GM23338 (cell line): ENCODE measurements around the gene BTBD19. TPM values are rescaled to one million over a fixed set of nuclear protein-coding genes. Genes with fewer than 3 reads are reported as not detected.

Experiments
- ATAC-seq: fragments of 200-7000 bp; cut with Tn5 transposase; 3 replicates; pipeline ENCODE4 v1.9.1; 2020
- DNase-seq: peaks from one replicate; pipeline ENCODE4 v3.0.0-alpha.2; 2015; ENCODE audit warnings: low spot score
- H2AFZ ChIP-seq: fragments of 200-600 bp; sonication (generic); 2 replicates; pipeline ENCODE4 v1.8.0; 2016; ENCODE audit warnings: antibody characterized with exemption, mild to moderate bottlenecking, moderate library complexity
- H3F3A ChIP-seq: fragments of 200-600 bp; sonication (generic); replicated peaks from 2 replicates; pipeline ENCODE4 v1.8.0; 2017; ENCODE audit warnings: antibody characterized with exemption, mixed run types, low read depth
- H3K27ac ChIP-seq: fragments of 200-600 bp; sonication (generic); 2 replicates; pipeline ENCODE4 v1.6.1; 2016; ENCODE audit warnings: low read depth
- H3K27me3 ChIP-seq: fragments of 200-600 bp; sonication (generic); 2 replicates; pipeline ENCODE4 v1.8.0; 2016; ENCODE audit warnings: mild to moderate bottlenecking, mixed run types, moderate library complexity; ENCODE audit not compliant: insufficient read depth
- H3K36me3 ChIP-seq: fragments of 200-600 bp; sonication (generic); 2 replicates; pipeline ENCODE4 v1.8.0; 2016; ENCODE audit warnings: mild to moderate bottlenecking; ENCODE audit not compliant: insufficient read depth
- H3K4me1 ChIP-seq: fragments of 200-600 bp; sonication (generic); 2 replicates; pipeline ENCODE4 v1.8.0; 2016; ENCODE audit warnings: mild to moderate bottlenecking, moderate library complexity; ENCODE audit not compliant: insufficient read depth
- H3K4me2 ChIP-seq: fragments of 200-600 bp; sonication (generic); 2 replicates; pipeline ENCODE4 v1.7.1; 2017; ENCODE audit warnings: mixed run types
- H3K4me3 ChIP-seq: fragments of 200-600 bp; sonication (generic); 2 replicates; pipeline ENCODE4 v1.6.1; 2016; ENCODE audit warnings: mixed run types
- H3K79me2 ChIP-seq: fragments of 200-600 bp; sonication (generic); replicated peaks from 2 replicates; pipeline ENCODE4 v1.8.0; 2017; ENCODE audit warnings: mild to moderate bottlenecking; ENCODE audit not compliant: insufficient read depth
- H3K9me2 ChIP-seq: fragments of 200-600 bp; sonication (generic); 2 replicates; pipeline ENCODE4 v1.8.0; 2017; ENCODE audit not compliant: insufficient read depth
- H4K20me1 ChIP-seq: fragments of 200-600 bp; sonication (generic); replicated peaks from 2 replicates; pipeline ENCODE4 v1.8.0; 2017; ENCODE audit warnings: mild to moderate bottlenecking; ENCODE audit not compliant: insufficient read depth
- H3K27ac Mint-ChIP-seq: 2 replicates; pipeline ENCODE4 v1.8.0; 2020; ENCODE audit warnings: inconsistent platforms, mild to moderate bottlenecking, moderate library complexity, mixed read lengths
- H3K27me3 Mint-ChIP-seq: 3 replicates; pipeline ENCODE4 v1.8.0; 2022; ENCODE audit warnings: low read depth, mild to moderate bottlenecking, moderate library complexity, mixed read lengths, inconsistent platforms; ENCODE audit not compliant: insufficient read depth, poor library complexity
- H3K36me3 Mint-ChIP-seq: 3 replicates; pipeline ENCODE4 v1.8.0; 2021; ENCODE audit warnings: low read depth, mild to moderate bottlenecking, inconsistent platforms, moderate library complexity, mixed read lengths
- H3K4me1 Mint-ChIP-seq: 3 replicates; pipeline ENCODE4 v1.8.0; 2020; ENCODE audit warnings: mild to moderate bottlenecking, inconsistent platforms, mixed read lengths
- H3K4me3 Mint-ChIP-seq: 3 replicates; pipeline ENCODE4 v1.8.0; 2021; ENCODE audit warnings: moderate library complexity, mild to moderate bottlenecking, inconsistent platforms, mixed read lengths
- H3K9me3 Mint-ChIP-seq: 3 replicates; pipeline ENCODE4 v1.8.0; 2020; ENCODE audit warnings: moderate library complexity, mild to moderate bottlenecking, inconsistent platforms, mixed read lengths
- CREB1 ChIP-seq: fragments of 250-450 bp; sonication (Bioruptor Pico); IDR thresholded peaks from 2 replicates; pipeline ENCODE4 v1.5.0; 2020; ENCODE audit warnings: low read depth, mild to moderate bottlenecking, moderate library complexity
- EZH2 ChIP-seq: fragments of 200-600 bp; sonication (generic); IDR thresholded peaks from one replicate; pipeline ENCODE4 v1.8.0; 2017; ENCODE audit warnings: antibody characterized with exemption, mild to moderate bottlenecking, low read depth; ENCODE audit not compliant: unreplicated experiment
- EZH2phosphoT487 ChIP-seq: fragments of 200-600 bp; sonication (generic); IDR thresholded peaks from one replicate; pipeline ENCODE4 v1.8.1; 2018; ENCODE audit warnings: antibody characterized with exemption; ENCODE audit not compliant: unreplicated experiment
- JUNB ChIP-seq: IDR thresholded peaks from one replicate; pipeline ENCODE4 v1.6.1; 2016; ENCODE audit warnings: antibody characterized with exemption; ENCODE audit not compliant: unreplicated experiment
- NANOG ChIP-seq: IDR thresholded peaks from 2 replicates; pipeline ENCODE4 v1.6.1; 2016; ENCODE audit warnings: antibody characterized with exemption, borderline replicate concordance
- POLR2AphosphoS5 ChIP-seq: IDR thresholded peaks from 2 replicates; pipeline ENCODE4 v1.6.1; 2016; ENCODE audit warnings: antibody characterized with exemption, low read depth
- STAT1 ChIP-seq: IDR thresholded peaks from one replicate; pipeline ENCODE4 v1.6.1; 2016; ENCODE audit warnings: antibody characterized with exemption; ENCODE audit not compliant: unreplicated experiment
- ZNF114 ChIP-seq: fragments of 250-450 bp; sonication (Bioruptor Pico); IDR thresholded peaks from 2 replicates; pipeline ENCODE4 v1.5.0; 2020; ENCODE audit warnings: mild to moderate bottlenecking, moderate library complexity
- ZNF331 ChIP-seq: fragments of 250-450 bp; sonication (Bioruptor Pico); IDR thresholded peaks from 2 replicates; pipeline ENCODE4 v1.5.0; 2020; ENCODE audit warnings: low read depth, mild to moderate bottlenecking, moderate library complexity
- polyA plus RNA-seq: library from polyadenylated mRNA; unstranded; fragments of >200 nt; fragmentation: Nextera tagmentation; extraction: Ambion mirVana; gene quantifications from 2 replicates; pipeline ENCODE4 v1.2.1, GENCODE V29; 2016
- total RNA-seq: library from RNA; depleted of rRNA; stranded (reverse); fragments of >200 nt; shearing (Covaris generic); gene quantifications from 2 replicates; pipeline ENCODE4 v1.2.3, GENCODE V29; 2014
- TF ChIP-seq, protein P1 (sequence below): IDR thresholded peaks from one replicate; pipeline ENCODE4 v1.6.1; 2018; ENCODE audit warnings: antibody characterized with exemption; ENCODE audit not compliant: unreplicated experiment
- TF ChIP-seq, protein P2 (sequence below): IDR thresholded peaks from 2 replicates; pipeline ENCODE4 v1.6.1; 2016; ENCODE audit warnings: antibody characterized with exemption
- TF ChIP-seq, protein P3 (sequence below): fragments of 250-450 bp; sonication (Bioruptor Pico); IDR thresholded peaks from 2 replicates; pipeline ENCODE4 v1.5.0; 2020; ENCODE audit warnings: mild to moderate bottlenecking, moderate library complexity
- TF ChIP-seq, protein P4 (sequence below), 2 experiments: fragments of 200-600 bp in 1 of 2; sonication (generic) in 1 of 2; conservative IDR thresholded peaks; 2 replicates each; pipeline versions ENCODE4 v1.5.1 to v1.6.1; 2016 to 2017; ENCODE audit warnings: antibody characterized with exemption in 2 of 2, low read depth in 2 of 2, mild to moderate bottlenecking in 2 of 2, moderate library complexity in 1 of 2

The BTBD19 gene
- total and polyA plus RNA-seq, 2 experiments from 2014 or later, result 0.37 to 0.66 TPM

DNA sequence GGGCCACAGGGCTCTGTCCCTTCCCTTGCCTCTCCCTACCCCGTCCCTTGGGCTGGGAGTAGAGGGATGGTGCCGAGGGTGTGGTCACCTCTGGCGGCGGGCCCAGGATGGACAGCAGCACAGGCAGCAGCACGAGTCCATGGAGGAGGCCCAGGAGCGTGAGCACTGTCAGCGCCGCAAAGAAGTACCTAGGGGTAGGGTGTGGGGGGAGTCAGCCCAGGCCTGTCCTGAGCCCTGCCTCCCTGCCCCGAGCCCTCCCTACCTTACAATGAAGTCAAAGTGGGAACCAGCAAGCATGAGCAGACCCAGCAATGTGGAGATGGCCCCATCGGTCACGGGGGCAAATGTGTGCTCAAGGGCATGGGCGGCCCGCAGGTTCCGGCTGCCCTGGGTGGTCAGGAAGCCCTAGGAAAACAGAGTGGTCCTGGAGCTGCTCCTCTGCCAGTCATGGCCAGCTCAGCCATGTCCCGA, 14.7 kb downstream of the BTBD19 start:
- Histone ChIP-seq H4K20me1 (no peaks in the 10 kb centered on the region), H2AFZ (no peak overlapping the region), H3K36me3 (no peaks in the 10 kb centered on the region), H3K4me1 (peaks cover 9% of the 10 kb centered on the region), H3K27ac (no peak overlapping the region), H3K79me2 (no peaks in the 10 kb centered on the region), H3F3A (0 out of 2 replicates have a peak, but pooled peaks cover 3% of the 10 kb centered on the region), H3K4me2 (no peak overlapping the region), H3K4me3 (no peak overlapping the region), H3K27me3 (no peaks in the 10 kb centered on the region), H3K9me2 (no peaks in the 10 kb centered on the region)
- no peak overlapping the region for H3K4me3 Mint-ChIP-seq
- H3K9me3 Mint-ChIP-seq, result no peaks in the 10 kb centered on the region
- no peaks in the 10 kb centered on the region; the same call in 2 of the 3 replicates for H3K36me3 Mint-ChIP-seq
- peaks cover 15% of the 10 kb centered on the region for H3K4me1 Mint-ChIP-seq
- no peak overlapping the region for H3K27ac Mint-ChIP-seq
- ATAC-seq (no peak), DNase-seq (no peak)
- peaks cover 18% of the 10 kb centered on the region for H3K27me3 Mint-ChIP-seq
- TF ChIP-seq NANOG (no peak), POLR2AphosphoS5 (no peak), EZH2phosphoT487 (no peak), STAT1 (no peak), CREB1 (CRISPR knock-in tag) (no peak), ZNF114 (CRISPR knock-in tag) (no peak), EZH2 (no peak), JUNB (no peak), ZNF331 (CRISPR knock-in tag) (no peak)
- TF ChIP-seq, protein P1, sequence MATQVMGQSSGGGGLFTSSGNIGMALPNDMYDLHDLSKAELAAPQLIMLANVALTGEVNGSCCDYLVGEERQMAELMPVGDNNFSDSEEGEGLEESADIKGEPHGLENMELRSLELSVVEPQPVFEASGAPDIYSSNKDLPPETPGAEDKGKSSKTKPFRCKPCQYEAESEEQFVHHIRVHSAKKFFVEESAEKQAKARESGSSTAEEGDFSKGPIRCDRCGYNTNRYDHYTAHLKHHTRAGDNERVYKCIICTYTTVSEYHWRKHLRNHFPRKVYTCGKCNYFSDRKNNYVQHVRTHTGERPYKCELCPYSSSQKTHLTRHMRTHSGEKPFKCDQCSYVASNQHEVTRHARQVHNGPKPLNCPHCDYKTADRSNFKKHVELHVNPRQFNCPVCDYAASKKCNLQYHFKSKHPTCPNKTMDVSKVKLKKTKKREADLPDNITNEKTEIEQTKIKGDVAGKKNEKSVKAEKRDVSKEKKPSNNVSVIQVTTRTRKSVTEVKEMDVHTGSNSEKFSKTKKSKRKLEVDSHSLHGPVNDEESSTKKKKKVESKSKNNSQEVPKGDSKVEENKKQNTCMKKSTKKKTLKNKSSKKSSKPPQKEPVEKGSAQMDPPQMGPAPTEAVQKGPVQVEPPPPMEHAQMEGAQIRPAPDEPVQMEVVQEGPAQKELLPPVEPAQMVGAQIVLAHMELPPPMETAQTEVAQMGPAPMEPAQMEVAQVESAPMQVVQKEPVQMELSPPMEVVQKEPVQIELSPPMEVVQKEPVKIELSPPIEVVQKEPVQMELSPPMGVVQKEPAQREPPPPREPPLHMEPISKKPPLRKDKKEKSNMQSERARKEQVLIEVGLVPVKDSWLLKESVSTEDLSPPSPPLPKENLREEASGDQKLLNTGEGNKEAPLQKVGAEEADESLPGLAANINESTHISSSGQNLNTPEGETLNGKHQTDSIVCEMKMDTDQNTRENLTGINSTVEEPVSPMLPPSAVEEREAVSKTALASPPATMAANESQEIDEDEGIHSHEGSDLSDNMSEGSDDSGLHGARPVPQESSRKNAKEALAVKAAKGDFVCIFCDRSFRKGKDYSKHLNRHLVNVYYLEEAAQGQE, result no peak
- TF ChIP-seq, protein P2, sequence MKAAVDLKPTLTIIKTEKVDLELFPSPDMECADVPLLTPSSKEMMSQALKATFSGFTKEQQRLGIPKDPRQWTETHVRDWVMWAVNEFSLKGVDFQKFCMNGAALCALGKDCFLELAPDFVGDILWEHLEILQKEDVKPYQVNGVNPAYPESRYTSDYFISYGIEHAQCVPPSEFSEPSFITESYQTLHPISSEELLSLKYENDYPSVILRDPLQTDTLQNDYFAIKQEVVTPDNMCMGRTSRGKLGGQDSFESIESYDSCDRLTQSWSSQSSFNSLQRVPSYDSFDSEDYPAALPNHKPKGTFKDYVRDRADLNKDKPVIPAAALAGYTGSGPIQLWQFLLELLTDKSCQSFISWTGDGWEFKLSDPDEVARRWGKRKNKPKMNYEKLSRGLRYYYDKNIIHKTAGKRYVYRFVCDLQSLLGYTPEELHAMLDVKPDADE, result no peak
- TF ChIP-seq, protein P3, sequence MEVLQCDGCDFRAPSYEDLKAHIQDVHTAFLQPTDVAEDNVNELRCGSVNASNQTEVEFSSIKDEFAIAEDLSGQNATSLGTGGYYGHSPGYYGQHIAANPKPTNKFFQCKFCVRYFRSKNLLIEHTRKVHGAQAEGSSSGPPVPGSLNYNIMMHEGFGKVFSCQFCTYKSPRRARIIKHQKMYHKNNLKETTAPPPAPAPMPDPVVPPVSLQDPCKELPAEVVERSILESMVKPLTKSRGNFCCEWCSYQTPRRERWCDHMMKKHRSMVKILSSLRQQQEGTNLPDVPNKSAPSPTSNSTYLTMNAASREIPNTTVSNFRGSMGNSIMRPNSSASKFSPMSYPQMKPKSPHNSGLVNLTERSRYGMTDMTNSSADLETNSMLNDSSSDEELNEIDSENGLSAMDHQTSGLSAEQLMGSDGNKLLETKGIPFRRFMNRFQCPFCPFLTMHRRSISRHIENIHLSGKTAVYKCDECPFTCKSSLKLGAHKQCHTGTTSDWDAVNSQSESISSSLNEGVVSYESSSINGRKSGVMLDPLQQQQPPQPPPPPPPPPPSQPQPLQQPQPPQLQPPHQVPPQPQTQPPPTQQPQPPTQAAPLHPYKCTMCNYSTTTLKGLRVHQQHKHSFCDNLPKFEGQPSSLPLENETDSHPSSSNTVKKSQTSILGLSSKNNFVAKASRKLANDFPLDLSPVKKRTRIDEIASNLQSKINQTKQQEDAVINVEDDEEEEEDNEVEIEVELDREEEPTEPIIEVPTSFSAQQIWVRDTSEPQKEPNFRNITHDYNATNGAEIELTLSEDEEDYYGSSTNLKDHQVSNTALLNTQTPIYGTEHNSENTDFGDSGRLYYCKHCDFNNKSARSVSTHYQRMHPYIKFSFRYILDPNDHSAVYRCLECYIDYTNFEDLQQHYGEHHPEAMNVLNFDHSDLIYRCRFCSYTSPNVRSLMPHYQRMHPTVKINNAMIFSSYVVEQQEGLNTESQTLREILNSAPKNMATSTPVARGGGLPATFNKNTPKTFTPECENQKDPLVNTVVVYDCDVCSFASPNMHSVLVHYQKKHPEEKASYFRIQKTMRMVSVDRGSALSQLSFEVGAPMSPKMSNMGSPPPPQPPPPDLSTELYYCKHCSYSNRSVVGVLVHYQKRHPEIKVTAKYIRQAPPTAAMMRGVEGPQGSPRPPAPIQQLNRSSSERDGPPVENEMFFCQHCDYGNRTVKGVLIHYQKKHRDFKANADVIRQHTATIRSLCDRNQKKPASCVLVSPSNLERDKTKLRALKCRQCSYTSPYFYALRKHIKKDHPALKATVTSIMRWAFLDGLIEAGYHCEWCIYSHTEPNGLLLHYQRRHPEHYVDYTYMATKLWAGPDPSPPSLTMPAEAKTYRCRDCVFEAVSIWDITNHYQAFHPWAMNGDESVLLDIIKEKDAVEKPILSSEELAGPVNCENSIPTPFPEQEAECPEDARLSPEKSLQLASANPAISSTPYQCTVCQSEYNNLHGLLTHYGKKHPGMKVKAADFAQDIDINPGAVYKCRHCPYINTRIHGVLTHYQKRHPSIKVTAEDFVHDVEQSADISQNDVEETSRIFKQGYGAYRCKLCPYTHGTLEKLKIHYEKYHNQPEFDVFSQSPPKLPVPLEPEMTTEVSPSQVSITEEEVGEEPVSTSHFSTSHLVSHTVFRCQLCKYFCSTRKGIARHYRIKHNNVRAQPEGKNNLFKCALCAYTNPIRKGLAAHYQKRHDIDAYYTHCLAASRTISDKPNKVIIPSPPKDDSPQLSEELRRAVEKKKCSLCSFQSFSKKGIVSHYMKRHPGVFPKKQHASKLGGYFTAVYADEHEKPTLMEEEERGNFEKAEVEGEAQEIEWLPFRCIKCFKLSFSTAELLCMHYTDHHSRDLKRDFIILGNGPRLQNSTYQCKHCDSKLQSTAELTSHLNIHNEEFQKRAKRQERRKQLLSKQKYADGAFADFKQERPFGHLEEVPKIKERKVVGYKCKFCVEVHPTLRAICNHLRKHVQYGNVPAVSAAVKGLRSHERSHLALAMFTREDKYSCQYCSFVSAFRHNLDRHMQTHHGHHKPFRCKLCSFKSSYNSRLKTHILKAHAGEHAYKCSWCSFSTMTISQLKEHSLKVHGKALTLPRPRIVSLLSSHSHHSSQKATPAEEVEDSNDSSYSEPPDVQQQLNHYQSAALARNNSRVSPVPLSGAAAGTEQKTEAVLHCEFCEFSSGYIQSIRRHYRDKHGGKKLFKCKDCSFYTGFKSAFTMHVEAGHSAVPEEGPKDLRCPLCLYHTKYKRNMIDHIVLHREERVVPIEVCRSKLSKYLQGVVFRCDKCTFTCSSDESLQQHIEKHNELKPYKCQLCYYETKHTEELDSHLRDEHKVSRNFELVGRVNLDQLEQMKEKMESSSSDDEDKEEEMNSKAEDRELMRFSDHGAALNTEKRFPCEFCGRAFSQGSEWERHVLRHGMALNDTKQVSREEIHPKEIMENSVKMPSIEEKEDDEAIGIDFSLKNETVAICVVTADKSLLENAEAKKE (CRISPR knock-in tag), result no peak
- TF ChIP-seq, protein P4, sequence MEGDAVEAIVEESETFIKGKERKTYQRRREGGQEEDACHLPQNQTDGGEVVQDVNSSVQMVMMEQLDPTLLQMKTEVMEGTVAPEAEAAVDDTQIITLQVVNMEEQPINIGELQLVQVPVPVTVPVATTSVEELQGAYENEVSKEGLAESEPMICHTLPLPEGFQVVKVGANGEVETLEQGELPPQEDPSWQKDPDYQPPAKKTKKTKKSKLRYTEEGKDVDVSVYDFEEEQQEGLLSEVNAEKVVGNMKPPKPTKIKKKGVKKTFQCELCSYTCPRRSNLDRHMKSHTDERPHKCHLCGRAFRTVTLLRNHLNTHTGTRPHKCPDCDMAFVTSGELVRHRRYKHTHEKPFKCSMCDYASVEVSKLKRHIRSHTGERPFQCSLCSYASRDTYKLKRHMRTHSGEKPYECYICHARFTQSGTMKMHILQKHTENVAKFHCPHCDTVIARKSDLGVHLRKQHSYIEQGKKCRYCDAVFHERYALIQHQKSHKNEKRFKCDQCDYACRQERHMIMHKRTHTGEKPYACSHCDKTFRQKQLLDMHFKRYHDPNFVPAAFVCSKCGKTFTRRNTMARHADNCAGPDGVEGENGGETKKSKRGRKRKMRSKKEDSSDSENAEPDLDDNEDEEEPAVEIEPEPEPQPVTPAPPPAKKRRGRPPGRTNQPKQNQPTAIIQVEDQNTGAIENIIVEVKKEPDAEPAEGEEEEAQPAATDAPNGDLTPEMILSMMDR (conservative IDR thresholded peaks at IDR 0.05; ENCODE audit: low read depth in 2 of 2), result no peak
